ENCODE data around the gene AUH.

DNA sequence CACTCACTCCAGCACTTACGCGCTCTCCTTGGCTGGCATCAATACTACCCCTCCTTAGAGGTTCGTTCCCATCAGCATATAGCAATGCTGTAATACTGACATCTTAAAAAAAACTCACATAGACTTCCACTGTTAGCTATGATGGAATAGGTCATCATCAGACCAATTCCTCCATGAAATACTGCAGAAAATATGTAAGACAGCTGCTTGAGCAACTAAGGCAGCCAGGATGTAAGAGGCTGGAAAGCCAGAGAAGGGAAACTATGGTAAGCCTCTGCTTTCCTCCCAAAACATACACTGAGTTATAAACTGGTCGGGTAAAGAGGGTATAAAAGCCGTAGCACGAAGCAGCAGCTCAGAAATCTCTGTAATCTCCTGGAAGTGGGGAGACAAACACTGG is 33.5 kb downstream of the AUH start:
- TF ChIP-seq, protein P1, sequence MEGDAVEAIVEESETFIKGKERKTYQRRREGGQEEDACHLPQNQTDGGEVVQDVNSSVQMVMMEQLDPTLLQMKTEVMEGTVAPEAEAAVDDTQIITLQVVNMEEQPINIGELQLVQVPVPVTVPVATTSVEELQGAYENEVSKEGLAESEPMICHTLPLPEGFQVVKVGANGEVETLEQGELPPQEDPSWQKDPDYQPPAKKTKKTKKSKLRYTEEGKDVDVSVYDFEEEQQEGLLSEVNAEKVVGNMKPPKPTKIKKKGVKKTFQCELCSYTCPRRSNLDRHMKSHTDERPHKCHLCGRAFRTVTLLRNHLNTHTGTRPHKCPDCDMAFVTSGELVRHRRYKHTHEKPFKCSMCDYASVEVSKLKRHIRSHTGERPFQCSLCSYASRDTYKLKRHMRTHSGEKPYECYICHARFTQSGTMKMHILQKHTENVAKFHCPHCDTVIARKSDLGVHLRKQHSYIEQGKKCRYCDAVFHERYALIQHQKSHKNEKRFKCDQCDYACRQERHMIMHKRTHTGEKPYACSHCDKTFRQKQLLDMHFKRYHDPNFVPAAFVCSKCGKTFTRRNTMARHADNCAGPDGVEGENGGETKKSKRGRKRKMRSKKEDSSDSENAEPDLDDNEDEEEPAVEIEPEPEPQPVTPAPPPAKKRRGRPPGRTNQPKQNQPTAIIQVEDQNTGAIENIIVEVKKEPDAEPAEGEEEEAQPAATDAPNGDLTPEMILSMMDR (conservative IDR thresholded peaks at IDR 0.05; ENCODE audit: low read length), result no peak
- no peak for TF ChIP-seq EZH2phosphoT487 (IDR thresholded peaks at IDR 0.05; ENCODE audit: borderline replicate concordance, low read depth, low read length)
